ENCODE results near the gene GSTCD.
"Not testable (repeated sequence)": the region's sequence is repeated elsewhere in the genome, so short reads cannot be mapped to it uniquely, and the experiment has no call there.

Gene GSTCD

GRCh38 chr4:105755375-105755774 is 46.8 kb downstream of the GSTCD start:
- Histone ChIP-seq H3K27me3 (no peaks in the 10 kb centered on the region), H3K4me3 (ENCODE audit: low read depth, low read length) (no peak overlapping the region), H3K9me3 (no peaks in the 10 kb centered on the region), H3K4me1 (peaks cover 3% of the 10 kb centered on the region), H3K36me3 (no peaks in the 10 kb centered on the region)
- no peak for DNase-seq
- TF ChIP-seq, protein P1, sequence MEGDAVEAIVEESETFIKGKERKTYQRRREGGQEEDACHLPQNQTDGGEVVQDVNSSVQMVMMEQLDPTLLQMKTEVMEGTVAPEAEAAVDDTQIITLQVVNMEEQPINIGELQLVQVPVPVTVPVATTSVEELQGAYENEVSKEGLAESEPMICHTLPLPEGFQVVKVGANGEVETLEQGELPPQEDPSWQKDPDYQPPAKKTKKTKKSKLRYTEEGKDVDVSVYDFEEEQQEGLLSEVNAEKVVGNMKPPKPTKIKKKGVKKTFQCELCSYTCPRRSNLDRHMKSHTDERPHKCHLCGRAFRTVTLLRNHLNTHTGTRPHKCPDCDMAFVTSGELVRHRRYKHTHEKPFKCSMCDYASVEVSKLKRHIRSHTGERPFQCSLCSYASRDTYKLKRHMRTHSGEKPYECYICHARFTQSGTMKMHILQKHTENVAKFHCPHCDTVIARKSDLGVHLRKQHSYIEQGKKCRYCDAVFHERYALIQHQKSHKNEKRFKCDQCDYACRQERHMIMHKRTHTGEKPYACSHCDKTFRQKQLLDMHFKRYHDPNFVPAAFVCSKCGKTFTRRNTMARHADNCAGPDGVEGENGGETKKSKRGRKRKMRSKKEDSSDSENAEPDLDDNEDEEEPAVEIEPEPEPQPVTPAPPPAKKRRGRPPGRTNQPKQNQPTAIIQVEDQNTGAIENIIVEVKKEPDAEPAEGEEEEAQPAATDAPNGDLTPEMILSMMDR (IDR thresholded peaks at IDR 0.05; ENCODE audit: low read depth, low read length): no peak

DNA sequence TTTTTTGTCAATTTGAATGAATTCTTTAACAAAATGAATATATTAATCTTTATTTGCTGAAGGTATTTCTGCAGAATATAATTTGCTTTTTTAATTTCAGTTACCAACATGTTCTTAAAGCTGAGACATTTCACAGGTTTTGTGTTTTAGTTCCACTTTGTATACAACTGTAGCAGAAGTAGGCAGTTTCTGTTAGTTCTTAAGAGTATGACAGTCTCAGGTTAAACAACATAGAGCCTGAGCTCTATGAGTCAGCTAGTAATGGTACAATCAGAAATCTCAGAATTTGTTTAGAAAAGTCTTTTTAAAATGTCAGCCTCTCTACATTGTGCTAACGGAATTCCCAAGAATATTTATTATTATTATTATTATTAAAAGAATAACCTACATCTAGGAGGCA is 50.4 kb downstream of the GSTCD start:
- H3K9me3 ChIP-seq: no peaks in the 10 kb centered on the region
- peaks cover 2% of the 10 kb centered on the region for H3K4me1 ChIP-seq
- H3K27me3 ChIP-seq: no peaks in the 10 kb centered on the region
- H3K4me3 ChIP-seq (ENCODE audit: low read depth, low read length): no peak overlapping the region
- DNase-seq: no peak
- TF ChIP-seq, protein P1 (IDR thresholded peaks at IDR 0.05; ENCODE audit: low read depth, low read length): no peak
- H3K36me3 ChIP-seq: no peaks in the 10 kb centered on the region

DNA sequence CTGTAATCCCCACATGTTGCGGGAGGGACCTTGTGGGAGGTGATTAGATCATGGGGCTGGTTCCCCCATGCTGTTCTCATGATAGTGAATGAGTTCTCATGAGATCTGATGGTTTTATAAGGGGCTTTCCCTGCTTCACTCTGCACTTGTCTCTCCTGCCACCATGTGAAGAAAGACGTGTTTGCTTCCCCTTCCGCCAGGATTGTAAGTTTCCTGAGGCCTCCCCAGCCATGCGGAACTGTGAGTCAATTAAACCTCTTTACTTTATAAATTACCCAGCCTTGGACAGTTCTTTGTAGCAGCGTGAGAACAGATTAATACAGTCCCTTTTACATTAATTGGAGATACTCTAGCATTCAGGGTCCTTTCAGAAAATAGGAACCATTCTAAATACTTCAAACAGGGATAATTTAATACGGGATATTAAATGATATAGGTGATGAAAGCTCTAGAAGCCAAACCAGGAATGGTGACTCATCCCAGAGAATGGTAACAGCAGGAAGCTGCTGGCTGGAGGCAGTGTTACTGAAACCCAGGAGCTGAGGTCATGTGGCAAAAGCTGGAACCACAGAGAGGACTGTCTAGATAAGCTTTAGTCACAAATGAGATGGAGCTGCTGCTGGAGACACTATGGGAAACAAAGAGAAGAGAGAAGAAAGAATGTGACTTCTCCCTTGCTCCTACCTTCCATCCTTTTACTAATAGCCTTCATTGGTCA is 57.3 kb downstream of the GSTCD start:
- Histone ChIP-seq H3K4me3 (ENCODE audit: low read depth, low read length) (no peak overlapping the region), H3K4me1 (peaks cover 5% of the 10 kb centered on the region; the same call in 1 of the 2 replicates), H3K9me3 (no peaks in the 10 kb centered on the region), H3K27me3 (no peaks in the 10 kb centered on the region), H3K36me3 (no peaks in the 10 kb centered on the region)
- TF ChIP-seq, protein P1 (IDR thresholded peaks at IDR 0.05; ENCODE audit: low read depth, low read length): no peak
- DNase-seq: peak; percentile 63

DNA sequence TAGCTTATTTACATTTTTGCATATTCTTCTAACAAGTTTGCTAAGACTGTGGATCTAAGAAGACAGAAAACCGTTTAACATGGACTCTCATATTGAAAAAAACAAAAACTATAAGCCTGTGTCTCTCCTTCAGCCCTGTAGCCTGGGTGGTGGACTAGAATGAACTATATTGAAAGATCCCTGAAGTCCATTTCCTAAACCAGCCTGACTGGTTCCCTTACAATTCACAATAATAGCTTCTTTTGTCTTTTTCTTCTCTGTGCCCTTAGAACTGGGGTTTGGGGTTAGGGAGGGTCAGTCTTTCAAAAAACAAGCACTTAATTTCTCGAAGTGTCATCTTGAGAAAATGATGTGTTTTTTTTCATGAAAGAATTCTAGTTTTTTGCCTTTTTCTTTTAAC is 59.0 kb downstream of the GSTCD start:
- TF ChIP-seq, protein P1 (IDR thresholded peaks at IDR 0.05; ENCODE audit: low read depth, low read length): no peak
- Histone ChIP-seq H3K4me1 (peaks cover 5% of the 10 kb centered on the region; the same call in 1 of the 2 replicates), H3K27me3 (no peaks in the 10 kb centered on the region), H3K9me3 (no peaks in the 10 kb centered on the region), H3K36me3 (no peaks in the 10 kb centered on the region), H3K4me3 (ENCODE audit: low read depth, low read length) (no peak overlapping the region)
- no peak for DNase-seq

- not testable (repeated sequence) for H3K36me3 ChIP-seq; DNase-seq; H3K4me1 ChIP-seq; H3K27me3 ChIP-seq; H3K9me3 ChIP-seq; H3K4me3 ChIP-seq (ENCODE audit: low read depth, low read length)
Measured at GRCh38 chr4:105770524-105770923, 61.9 kb downstream of the GSTCD start.

GRCh38 chr4:105772065-105772464 is 63.5 kb downstream of the GSTCD start:
- not testable (repeated sequence) for H3K27me3 ChIP-seq; H3K9me3 ChIP-seq; H3K4me1 ChIP-seq; DNase-seq; H3K4me3 ChIP-seq (ENCODE audit: low read depth, low read length); H3K36me3 ChIP-seq

DNA sequence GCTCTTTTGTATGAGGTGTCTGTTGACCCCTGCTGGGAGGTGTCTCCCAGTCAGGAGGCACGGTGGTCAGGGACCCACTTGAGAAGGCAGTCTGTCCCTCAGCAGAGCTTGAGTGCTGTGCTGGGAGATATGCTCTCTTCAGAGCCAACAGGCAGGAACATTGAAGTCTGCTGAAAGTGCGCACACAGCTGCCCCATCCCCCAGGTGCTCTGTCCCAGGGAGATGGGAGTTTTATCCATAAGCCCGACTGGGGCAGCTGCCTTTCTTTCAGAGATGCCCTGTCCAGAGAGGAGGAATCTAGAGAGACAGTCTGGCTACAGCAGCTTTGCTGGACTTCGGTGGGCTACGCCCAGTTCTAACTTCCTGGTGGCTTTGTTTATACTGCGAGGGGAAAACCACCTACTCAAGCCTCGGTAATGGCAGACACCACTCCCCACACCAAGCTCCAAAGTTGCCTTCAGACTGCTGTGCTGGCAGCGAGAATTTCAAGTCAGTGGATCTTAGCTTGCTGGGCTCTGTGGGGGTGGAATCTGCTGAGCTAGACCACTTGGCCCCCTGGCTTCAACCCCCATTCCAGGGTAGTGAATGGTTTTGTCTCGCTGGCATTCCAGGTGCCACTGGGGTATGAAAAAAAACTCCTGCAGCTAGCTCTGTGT is 67.3 kb downstream of the GSTCD start:
- not testable (repeated sequence) for H3K4me1 ChIP-seq; H3K9me3 ChIP-seq; H3K27me3 ChIP-seq; H3K36me3 ChIP-seq; DNase-seq; H3K4me3 ChIP-seq (ENCODE audit: low read depth, low read length)
